ENCODE data around the gene TAPT1. TPM values are rescaled to one million over a fixed set of nuclear protein-coding genes. Genes with fewer than 3 reads are reported as not detected.

The TAPT1 gene
- total and polyA plus RNA-seq, 2 experiments from 2014 or later, result 3.6 to 9.9 TPM

GRCh38 chr4:16255730-16256129 lies 29.5 kb upstream of the TAPT1 start:
- no peaks in the 10 kb centered on the region for H3F3A ChIP-seq (replicated peaks; ENCODE audit: low read depth)
- H3K36me3 Mint-ChIP-seq (ENCODE audit: low read depth), result peaks cover 12% of the 10 kb centered on the region
- H2AFZ ChIP-seq, result no peak overlapping the region
- H3K27me3 Mint-ChIP-seq (ENCODE audit: insufficient read depth, low read depth, poor library complexity), result peaks cover 4% of the 10 kb centered on the region
- no peaks in the 10 kb centered on the region for H3K4me1 ChIP-seq (ENCODE audit: insufficient read depth)
- H3K27ac Mint-ChIP-seq, result no peak overlapping the region
- no peak overlapping the region for H3K4me3 Mint-ChIP-seq
- no peak for DNase-seq (ENCODE audit: low spot score)
- peaks cover 5% of the 10 kb centered on the region; the same call in 1 of the 3 replicates for H3K4me1 Mint-ChIP-seq
- no peaks in the 10 kb centered on the region for H3K27me3 ChIP-seq (ENCODE audit: insufficient read depth)
- no peaks in the 10 kb centered on the region for H3K9me2 ChIP-seq (ENCODE audit: insufficient read depth)
- no peaks in the 10 kb centered on the region for H3K36me3 ChIP-seq (ENCODE audit: insufficient read depth)
- H3K27ac ChIP-seq (ENCODE audit: low read depth), result no peak overlapping the region
- no peak overlapping the region for H3K4me3 ChIP-seq
- no peak for TF ChIP-seq REST (IDR thresholded peaks at IDR 0.05; ENCODE audit: unreplicated experiment)
- no peak for TF ChIP-seq ZNF114 (CRISPR knock-in tag; IDR thresholded peaks at IDR 0.05)
- TF ChIP-seq POLR2AphosphoS5 (IDR thresholded peaks at IDR 0.05; ENCODE audit: low read depth), result no peak
- TF ChIP-seq EZH2 (IDR thresholded peaks at IDR 0.05; ENCODE audit: low read depth, unreplicated experiment), result no peak
- TF ChIP-seq STAT1 (IDR thresholded peaks at IDR 0.05; ENCODE audit: unreplicated experiment), result no peak
- TF ChIP-seq CREB1 (CRISPR knock-in tag; IDR thresholded peaks at IDR 0.05; ENCODE audit: low read depth), result no peak
- TF ChIP-seq JUNB (IDR thresholded peaks at IDR 0.05; ENCODE audit: unreplicated experiment), result no peak
- no peak for TF ChIP-seq ZNF462 (CRISPR knock-in tag; IDR thresholded peaks at IDR 0.05)
- TF ChIP-seq EZH2phosphoT487 (IDR thresholded peaks at IDR 0.05; ENCODE audit: unreplicated experiment), result no peak
- TF ChIP-seq NANOG (IDR thresholded peaks at IDR 0.05; ENCODE audit: borderline replicate concordance), result no peak
- no peak for TF ChIP-seq ETS1 (IDR thresholded peaks at IDR 0.05)
- TF ChIP-seq CTCF (conservative IDR thresholded peaks at IDR 0.05; ENCODE audit: low read depth in 2 of 2), result no peak
- no peak for TF ChIP-seq ZNF331 (CRISPR knock-in tag; IDR thresholded peaks at IDR 0.05; ENCODE audit: low read depth)
- H3K4me2 ChIP-seq, result no peak overlapping the region
- H3K9me3 Mint-ChIP-seq, result no peaks in the 10 kb centered on the region
- ATAC-seq, result no peak
- no peaks in the 10 kb centered on the region for H3K79me2 ChIP-seq (replicated peaks; ENCODE audit: insufficient read depth)
- H4K20me1 ChIP-seq (replicated peaks; ENCODE audit: insufficient read depth), result no peaks in the 10 kb centered on the region

All from GM23338 (cell line).